Transverse colon (tissue), 4 donors: ENCODE measurements around the gene ARL5B.

Experiments
- EP300 ChIP-seq: sonication (generic); formaldehyde crosslinking; IDR thresholded peaks from one replicate; pipeline ENCODE4 v1.6.1; 2017; ENCODE audit warnings: antibody characterized with exemption, low read depth
- POLR2A ChIP-seq: fragments of 450-650 bp; IDR thresholded peaks from one replicate; pipeline ENCODE4 v1.6.1; 2016; ENCODE audit warnings: antibody characterized with exemption, mild to moderate bottlenecking, moderate library complexity
- POLR2AphosphoS5 ChIP-seq, 3 donors: sonication (generic); formaldehyde crosslinking; IDR thresholded peaks; one replicate each; pipeline ENCODE4 v1.6.1; 2016; ENCODE audit warnings: antibody characterized with exemption in 3 of 3
- TF ChIP-seq, protein P1 (sequence below), 5 experiments: fragments of 200-600 bp in 3 of 5; fragments of 450-650 bp in 2 of 5; sonication (generic) in 3 of 5; IDR thresholded peaks; 1 replicate in 2 of 5; 2 replicates in 3 of 5; pipeline ENCODE4 v1.5.1; 2016 to 2017; ENCODE audit warnings: antibody characterized with exemption in 5 of 5, inconsistent platforms in 3 of 5, mild to moderate bottlenecking in 2 of 5, moderate library complexity in 1 of 5

DNA sequence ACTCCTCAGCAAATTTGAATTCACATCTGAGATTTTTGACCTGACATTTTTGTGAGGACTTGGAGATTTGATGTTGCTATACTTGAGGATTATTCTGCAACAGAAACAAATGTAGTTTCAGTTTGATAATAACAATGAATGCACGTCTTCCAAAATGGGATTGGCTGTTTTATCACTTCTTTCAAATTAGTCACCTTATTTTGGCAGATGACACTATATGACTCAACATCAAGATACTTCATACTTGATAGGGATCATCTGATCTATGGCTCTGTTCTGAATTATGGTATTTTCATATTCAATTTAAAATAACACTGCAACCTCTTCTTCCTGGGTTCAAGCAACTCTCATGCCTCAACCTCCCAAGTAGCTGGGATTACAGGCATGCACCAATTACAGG is 24.2 kb downstream of the ARL5B start:
- TF ChIP-seq, protein P1, sequence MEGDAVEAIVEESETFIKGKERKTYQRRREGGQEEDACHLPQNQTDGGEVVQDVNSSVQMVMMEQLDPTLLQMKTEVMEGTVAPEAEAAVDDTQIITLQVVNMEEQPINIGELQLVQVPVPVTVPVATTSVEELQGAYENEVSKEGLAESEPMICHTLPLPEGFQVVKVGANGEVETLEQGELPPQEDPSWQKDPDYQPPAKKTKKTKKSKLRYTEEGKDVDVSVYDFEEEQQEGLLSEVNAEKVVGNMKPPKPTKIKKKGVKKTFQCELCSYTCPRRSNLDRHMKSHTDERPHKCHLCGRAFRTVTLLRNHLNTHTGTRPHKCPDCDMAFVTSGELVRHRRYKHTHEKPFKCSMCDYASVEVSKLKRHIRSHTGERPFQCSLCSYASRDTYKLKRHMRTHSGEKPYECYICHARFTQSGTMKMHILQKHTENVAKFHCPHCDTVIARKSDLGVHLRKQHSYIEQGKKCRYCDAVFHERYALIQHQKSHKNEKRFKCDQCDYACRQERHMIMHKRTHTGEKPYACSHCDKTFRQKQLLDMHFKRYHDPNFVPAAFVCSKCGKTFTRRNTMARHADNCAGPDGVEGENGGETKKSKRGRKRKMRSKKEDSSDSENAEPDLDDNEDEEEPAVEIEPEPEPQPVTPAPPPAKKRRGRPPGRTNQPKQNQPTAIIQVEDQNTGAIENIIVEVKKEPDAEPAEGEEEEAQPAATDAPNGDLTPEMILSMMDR (IDR thresholded peaks at IDR 0.05) = no peak
- no peak for TF ChIP-seq POLR2AphosphoS5 (IDR thresholded peaks at IDR 0.05)
- no peak for TF ChIP-seq POLR2A
- TF ChIP-seq EP300 = no peak
